HepG2 (cell line): ENCODE measurements around the gene UST. TPM values are rescaled to one million over a fixed set of nuclear protein-coding genes. Genes with fewer than 3 reads are reported as not detected.

Experiments used
- ATAC-seq: fragments of 200-7000 bp; cut with Tn5 transposase; 3 replicates; pipeline ENCODE4 v1.9.1; 2020; ENCODE audit warnings: mild to moderate bottlenecking, moderate library complexity
- BruUV-seq: library from RNA; stranded (reverse); fragments of 400-500 nt; replicated peaks from 2 replicates; lab custom pipeline; 2021; lab: Mats Ljungman, UMichigan
- CTCF ChIA-PET: fragments of 300-600 bp; formaldehyde crosslinking; extraction: SDS; loops from one replicate; lab custom pipeline; 2021; ENCODE audit warnings: low total read pairs, inconsistent platforms, low intra/inter-chr PET ratio; lab: Yijun Ruan, JAX
- POLR2A ChIA-PET: fragments of 350-600 bp; sonication (Branson Sonifier 250); formaldehyde crosslinking; loops from one replicate; lab custom pipeline; 2020; ENCODE audit warnings: antibody characterized with exemption, inconsistent platforms; lab: Yijun Ruan, JAX
- DNase-seq: peaks from one replicate; pipeline ENCODE4 v3.0.0-alpha.2; 2015; ENCODE audit warnings: low spot score
- FAIRE-seq: peaks from 3 replicates; lab custom pipeline; 2011; peaks lifted over from hg19 to GRCh38; lab: Jason Lieb, UNC
- H2AFZ ChIP-seq: one replicate; pipeline ENCODE4 v1.6.1; 2011; ENCODE audit warnings: low read length, inconsistent platforms
- H3K27ac ChIP-seq: fragments of 300-600 bp; 3 replicates; pipeline ENCODE4 v1.8.0; 2011; ENCODE audit warnings: mixed run types, mild to moderate bottlenecking, mixed read lengths, low read length, inconsistent platforms; ENCODE audit not compliant: insufficient read depth; ENCODE audit errors: extremely low read length
- H3K27me3 ChIP-seq, 2 experiments: fragments of 200-600 bp in 1 of 2; 2 replicates in 1 of 2; 3 replicates in 1 of 2; pipeline versions ENCODE4 v1.6.0 to v1.8.0; 2011; ENCODE audit warnings: low read length in 2 of 2, mild to moderate bottlenecking in 2 of 2, moderate library complexity in 2 of 2, inconsistent platforms in 1 of 2; ENCODE audit not compliant: insufficient read depth in 2 of 2, control insufficient read depth in 1 of 2
- H3K36me3 ChIP-seq, 2 experiments: fragments of 200-600 bp in 1 of 2; replicated peaks in 1 of 2; 2 replicates in 1 of 2; 3 replicates in 1 of 2; pipeline versions ENCODE4 v1.5.1 to v1.8.0; 2011; ENCODE audit warnings: low read length in 2 of 2, inconsistent platforms in 1 of 2; ENCODE audit not compliant: insufficient read depth in 2 of 2, control insufficient read depth in 1 of 2
- H3K4me1 ChIP-seq: 2 replicates; pipeline ENCODE4 v1.5.1; 2012; ENCODE audit warnings: low read length, inconsistent platforms; ENCODE audit not compliant: insufficient read depth
- H3K4me2 ChIP-seq: 2 replicates; pipeline ENCODE4 v1.6.0; 2011; ENCODE audit warnings: low read depth, low read length, inconsistent platforms
- H3K4me3 ChIP-seq, 3 experiments: fragments of 200-600 bp in 1 of 3; sonication (generic), shearing (Covaris generic) in 1 of 3; replicated peaks in 1 of 3; 2 replicates each; pipeline ENCODE4 v1.5.1; 2011 to 2016; ENCODE audit warnings: low read length in 3 of 3, inconsistent platforms in 2 of 3, low read depth in 2 of 3, mild to moderate bottlenecking in 2 of 3, control low read depth in 1 of 3, mixed read lengths in 1 of 3; ENCODE audit not compliant: insufficient read depth in 1 of 3
- H3K79me2 ChIP-seq: one replicate; pipeline ENCODE4 v1.6.1; 2011; ENCODE audit warnings: low read length, inconsistent platforms; ENCODE audit not compliant: insufficient read depth
- H3K9ac ChIP-seq: 2 replicates; pipeline ENCODE4 v1.6.0; 2011; ENCODE audit warnings: mild to moderate bottlenecking, low read depth, low read length, inconsistent platforms; ENCODE audit not compliant: insufficient read depth
- H3K9me3 ChIP-seq: 2 replicates; pipeline ENCODE4 v1.5.1; 2012; ENCODE audit warnings: mild to moderate bottlenecking, low read length
- H4K20me1 ChIP-seq: 2 replicates; pipeline ENCODE4 v1.6.0; 2011; ENCODE audit warnings: inconsistent platforms, mild to moderate bottlenecking, low read length, moderate library complexity; ENCODE audit not compliant: insufficient read depth
- ARNT2 ChIP-seq: sonication (generic); formaldehyde crosslinking; IDR thresholded peaks from 2 replicates; pipeline ENCODE4 v1.8.0; 2022; ENCODE audit warnings: mild to moderate bottlenecking, low read depth, missing genetic modification reagents, moderate library complexity
- PRPF4 ChIP-seq: fragments of 200-400 bp; formaldehyde crosslinking; IDR thresholded peaks from 2 replicates; pipeline ENCODE4 v1.6.1; 2016; ENCODE audit warnings: low read length, low read depth; ENCODE audit not compliant: poor library complexity, severe bottlenecking
- SALL1 ChIP-seq: sonication (generic); formaldehyde crosslinking; IDR thresholded peaks from 2 replicates; pipeline ENCODE4 v1.8.0; 2022; ENCODE audit warnings: mild to moderate bottlenecking, missing genetic modification reagents
- SRY ChIP-seq: sonication (generic); formaldehyde crosslinking; IDR thresholded peaks from 2 replicates; pipeline ENCODE4 v1.8.0; 2022; ENCODE audit warnings: mild to moderate bottlenecking, missing genetic modification reagents
- THAP11 ChIP-seq: IDR thresholded peaks from 2 replicates; pipeline ENCODE4 v1.6.1; 2016; ENCODE audit warnings: missing biosample characterization, missing genetic modification reagents
- XRCC5 ChIP-seq: fragments of 200-400 bp; formaldehyde crosslinking; optimal IDR thresholded peaks from 2 replicates; pipeline ENCODE3; 2017; ENCODE audit warnings: mild to moderate bottlenecking, low read length
- ZNF124 ChIP-seq: sonication (generic); formaldehyde crosslinking; IDR thresholded peaks from 2 replicates; pipeline ENCODE4 v1.4.0; 2020; ENCODE audit warnings: missing genetic modification reagents
- ZNF296 ChIP-seq: sonication (generic); formaldehyde crosslinking; conservative IDR thresholded peaks from 2 replicates; pipeline ENCODE4 v1.5.0; 2020; ENCODE audit warnings: mild to moderate bottlenecking, missing genetic modification reagents
- ZNF33B ChIP-seq: sonication (generic); formaldehyde crosslinking; IDR thresholded peaks from 2 replicates; pipeline ENCODE4 v1.5.1; 2020; ENCODE audit warnings: mild to moderate bottlenecking, missing genetic modification reagents
- ZNF782 ChIP-seq: sonication (generic); formaldehyde crosslinking; IDR thresholded peaks from 2 replicates; pipeline ENCODE4 v1.4.0; 2020; ENCODE audit warnings: missing genetic modification reagents, mild to moderate bottlenecking, borderline replicate concordance
- WGBS: methylation state at CpG from one replicate; pipeline ENCODE4 v1.1.6; 2017; ENCODE audit warnings: low lambda C conversion rate; 5-methylcytosine and 5-hydroxymethylcytosine counted together
- in situ Hi-C: cut with HindIII; loops from 2 replicates; pipeline ENCODE4 v1.10.0; 2017; ENCODE audit warnings: low pct_unique_long_range_greater_than_20kb; ENCODE audit not compliant: extremely low pct_ligation_motif_present
- intact Hi-C: fragments of 100-400 bp; cut with micrococcal nuclease; formaldehyde crosslinking; loops from one replicate; pipeline ENCODE4 v1.10.0; 2022; ENCODE audit not compliant: unreplicated experiment
- polyA plus RNA-seq, 8 experiments: library from polyadenylated mRNA; depleted of rRNA in 3 of 8; stranded (reverse) in 7 of 8; unstranded in 1 of 8; fragments of >200 nt; fragmentation: Illumina TruSeq in 4 of 8; extraction: Trizol in 4 of 8; gene quantifications; 2 replicates each; pipeline versions ENCODE4 v1.2.1 to v1.2.3, GENCODE V29; 2011 to 2016; ENCODE audit warnings: low read depth in 4 of 8, missing spikeins in 1 of 8, mixed read lengths in 1 of 8; ENCODE audit not compliant: insufficient read depth in 1 of 8
- total RNA-seq, 5 experiments: library from RNA; depleted of rRNA; stranded (reverse); fragments of >200 nt; fragmentation: Illumina TruSeq; extraction: Trizol; gene quantifications; 2 replicates each; pipeline ENCODE4 v1.2.3, GENCODE V29; 2016; ENCODE audit warnings: low read depth in 1 of 5
- TF ChIP-seq, protein P1 (sequence below): sonication (generic); formaldehyde crosslinking; IDR thresholded peaks from 2 replicates; pipeline ENCODE4 v1.5.0; 2020; ENCODE audit warnings: mild to moderate bottlenecking, low read depth, missing genetic modification reagents, borderline replicate concordance
- TF ChIP-seq, protein P2 (sequence below): sonication (generic); formaldehyde crosslinking; IDR thresholded peaks from 2 replicates; pipeline ENCODE4 v1.8.1; 2023; ENCODE audit warnings: mild to moderate bottlenecking, missing genetic modification reagents

The UST gene
- total and polyA plus RNA-seq, 2 of the 13 experiments (the other 11 are each of a cell fraction or from before 2014, with no cell fraction given), result 0.27 TPM; not detected in 1

DNA sequence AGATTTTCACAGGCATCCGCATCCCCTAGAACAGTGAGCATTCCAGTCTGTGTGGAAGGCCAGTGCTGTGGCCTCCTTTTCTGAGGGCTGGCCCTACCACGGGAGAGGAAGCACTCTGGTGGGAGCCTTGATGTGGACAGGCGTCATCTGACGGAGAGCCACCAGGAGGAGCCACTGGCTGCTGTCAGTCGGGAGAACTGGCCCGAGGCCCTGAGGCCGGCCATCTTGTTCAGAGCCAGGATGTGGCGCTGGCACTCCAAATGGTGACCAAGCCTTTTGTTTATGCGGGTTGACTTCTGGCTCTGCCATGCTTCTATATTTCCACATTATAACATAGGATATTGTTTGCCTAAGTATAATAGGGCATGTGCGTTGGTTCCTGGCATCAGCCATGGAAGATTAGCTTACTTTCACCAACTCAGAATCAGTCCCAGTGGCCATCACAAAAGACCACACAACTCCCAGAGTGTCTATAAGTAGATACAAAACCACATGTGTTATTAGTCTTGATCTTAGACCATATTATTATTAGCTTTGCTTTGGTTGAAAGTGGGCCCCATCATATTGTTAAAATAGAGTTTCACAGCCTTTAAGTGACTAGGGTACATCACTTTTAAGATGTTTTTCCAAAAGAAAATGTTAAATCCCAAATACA is 296.8 kb downstream of the UST start (continued):
- TF ChIP-seq PRPF4 (no peak), XRCC5 (peak; percentile 39), ZNF33B (CRISPR knock-in tag) (no peak), SALL1 (CRISPR knock-in tag) (0 out of 2 replicates have a peak, but pooled peaks have one; percentile 14), ARNT2 (no peak), SRY (no peak), ZNF782 (CRISPR knock-in tag) (no peak)

DNA sequence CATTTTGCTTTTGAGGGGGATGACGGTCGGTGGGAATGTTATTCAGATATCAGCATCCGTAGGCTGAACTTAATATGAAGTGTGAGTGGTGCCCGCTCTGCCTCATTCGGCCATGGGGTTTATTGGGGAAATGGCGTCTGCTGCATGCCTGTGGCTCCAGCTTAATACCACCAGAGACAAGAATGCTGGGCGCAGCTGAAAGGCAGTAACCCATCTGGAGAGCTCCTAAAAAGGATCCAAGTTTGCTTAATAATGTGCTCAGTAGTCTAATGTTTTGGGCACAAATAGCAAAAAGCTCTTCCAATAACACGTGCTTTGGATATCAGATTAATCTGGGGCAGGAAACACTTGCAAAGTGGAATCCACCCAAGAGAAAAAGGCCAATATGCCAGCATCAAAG is 297.7 kb downstream of the UST start:
- DNase-seq (no peak), ATAC-seq (no peak), FAIRE-seq (no peak)
- Histone ChIP-seq H3K36me3 (no peaks in the 10 kb centered on the region), H3K27ac (no peak overlapping the region), H3K9me3 (no peaks in the 10 kb centered on the region), H3K4me1 (peaks cover 10% of the 10 kb centered on the region; the same call in 1 of the 2 replicates), H3K79me2 (no peaks in the 10 kb centered on the region), H4K20me1 (no peaks in the 10 kb centered on the region), H2AFZ (no peak overlapping the region), H3K4me3 (no peak overlapping the region), H3K9ac (no peak overlapping the region), H3K27me3 (no peaks in the 10 kb centered on the region), H3K4me2 (no peak overlapping the region)
- POLR2A ChIA-PET, result no interaction called here
- BruUV-seq, result no TSS peak
- CTCF ChIA-PET, result interaction anchor here (2.0 kb wide), 1 partner anchor 387 kb away, joined by 10 read pairs; no protein-coding TSS in a partner anchor
- in situ Hi-C loops (no loop called here), intact Hi-C loops (no loop called here)
- 93% methylated on average over 8 of the region's 8 CpGs for WGBS
- TF ChIP-seq ZNF124 (CRISPR knock-in tag), result no peak
- TF ChIP-seq, protein P1, sequence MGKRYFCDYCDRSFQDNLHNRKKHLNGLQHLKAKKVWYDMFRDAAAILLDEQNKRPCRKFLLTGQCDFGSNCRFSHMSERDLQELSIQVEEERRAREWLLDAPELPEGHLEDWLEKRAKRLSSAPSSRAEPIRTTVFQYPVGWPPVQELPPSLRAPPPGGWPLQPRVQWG, result no peak
- TF ChIP-seq, protein P2, sequence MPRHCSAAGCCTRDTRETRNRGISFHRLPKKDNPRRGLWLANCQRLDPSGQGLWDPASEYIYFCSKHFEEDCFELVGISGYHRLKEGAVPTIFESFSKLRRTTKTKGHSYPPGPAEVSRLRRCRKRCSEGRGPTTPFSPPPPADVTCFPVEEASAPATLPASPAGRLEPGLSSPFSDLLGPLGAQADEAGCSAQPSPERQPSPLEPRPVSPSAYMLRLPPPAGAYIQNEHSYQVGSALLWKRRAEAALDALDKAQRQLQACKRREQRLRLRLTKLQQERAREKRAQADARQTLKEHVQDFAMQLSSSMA (CRISPR knock-in tag), result no peak
- TF ChIP-seq THAP11 (CRISPR knock-in tag), result no peak
- no peak for TF ChIP-seq ZNF296 (CRISPR knock-in tag)
